GM06990 (cell line): ENCODE data around the gene WFIKKN1.

Experiments
- DNase-seq: peaks from one replicate; pipeline ENCODE4 v3.0.0-alpha.2; 2011; ENCODE audit not compliant: insufficient read length; ENCODE audit errors: extremely low read depth
- H3K27me3 ChIP-seq: replicated peaks from 2 replicates; pipeline ENCODE4 v1.6.0; 2011; ENCODE audit warnings: low read length; ENCODE audit not compliant: control insufficient read depth, insufficient read depth
- H3K36me3 ChIP-seq: 2 replicates; pipeline ENCODE4 v1.5.1; 2011; ENCODE audit warnings: low read length; ENCODE audit not compliant: control insufficient read depth, insufficient read depth
- H3K4me3 ChIP-seq: replicated peaks from 2 replicates; pipeline ENCODE4 v1.5.1; 2011; ENCODE audit warnings: low read depth, mild to moderate bottlenecking, control low read depth, low read length
- CTCF ChIP-seq: IDR thresholded peaks from 2 replicates; pipeline ENCODE4 v1.5.1; 2011; ENCODE audit warnings: low read length, control low read depth, mild to moderate bottlenecking, inconsistent platforms; ENCODE audit not compliant: insufficient read depth, poor library complexity, severe bottlenecking

WFIKKN1 gene

DNA sequence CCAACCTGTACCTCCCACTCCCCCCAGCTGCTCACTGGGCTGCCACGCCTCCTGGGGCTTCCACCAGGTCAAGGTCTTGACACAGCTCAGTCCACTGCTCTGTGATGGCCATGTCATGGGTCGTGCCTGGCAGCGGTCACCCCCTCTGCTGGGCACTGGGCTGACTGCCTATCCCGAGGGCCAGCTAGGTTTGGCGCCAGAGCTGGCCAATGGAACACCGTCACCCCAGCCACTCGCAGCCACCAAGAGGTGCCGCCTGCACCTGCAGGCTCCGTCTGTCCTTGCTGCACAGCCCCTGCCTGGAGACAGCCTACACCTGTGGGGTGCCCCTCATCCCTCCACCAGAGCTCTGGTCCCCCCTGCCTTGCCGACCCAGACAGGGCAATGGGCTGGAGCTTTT lies 45.4 kb upstream of the WFIKKN1 start:
- Histone ChIP-seq H3K27me3 (no peaks in the 10 kb centered on the region), H3K4me3 (no peak overlapping the region), H3K36me3 (no peaks in the 10 kb centered on the region; the same call in 1 of the 2 replicates)
- no peak for TF ChIP-seq CTCF
- no peak for DNase-seq

DNA sequence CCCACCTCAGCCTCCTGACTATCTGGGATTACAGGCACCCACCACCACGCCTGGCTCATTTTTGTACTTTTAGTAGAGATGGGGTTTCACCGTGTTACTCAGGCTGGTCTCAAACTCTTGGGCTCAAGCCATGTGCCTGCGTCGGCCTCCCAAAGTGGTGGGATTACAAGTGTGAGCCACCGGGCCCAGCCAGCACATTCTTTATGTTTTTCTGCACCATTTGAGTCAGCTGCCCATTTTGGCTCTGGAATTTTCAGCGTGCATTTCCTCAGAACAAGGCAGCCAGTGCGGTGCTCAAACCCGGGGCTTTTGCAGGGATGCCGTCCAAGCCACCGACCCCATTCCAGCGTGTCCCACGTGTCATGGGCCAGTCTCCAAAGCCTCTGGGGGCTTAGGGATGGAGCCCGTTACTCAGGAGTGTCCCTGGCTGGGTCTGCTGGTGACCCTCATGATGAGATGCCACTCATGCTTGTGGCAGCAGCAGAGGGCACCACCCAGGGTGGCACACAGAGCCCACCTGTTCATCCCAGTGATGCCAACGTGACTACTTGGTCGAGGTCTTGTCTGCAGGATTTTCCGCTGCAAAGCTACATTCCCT lies 44.6 kb upstream of the WFIKKN1 start:
- DNase-seq = no peak
- H3K27me3 ChIP-seq = no peaks in the 10 kb centered on the region
- H3K4me3 ChIP-seq = no peak overlapping the region
- no peak for TF ChIP-seq CTCF
- no peaks in the 10 kb centered on the region; the same call in 1 of the 2 replicates for H3K36me3 ChIP-seq

DNA sequence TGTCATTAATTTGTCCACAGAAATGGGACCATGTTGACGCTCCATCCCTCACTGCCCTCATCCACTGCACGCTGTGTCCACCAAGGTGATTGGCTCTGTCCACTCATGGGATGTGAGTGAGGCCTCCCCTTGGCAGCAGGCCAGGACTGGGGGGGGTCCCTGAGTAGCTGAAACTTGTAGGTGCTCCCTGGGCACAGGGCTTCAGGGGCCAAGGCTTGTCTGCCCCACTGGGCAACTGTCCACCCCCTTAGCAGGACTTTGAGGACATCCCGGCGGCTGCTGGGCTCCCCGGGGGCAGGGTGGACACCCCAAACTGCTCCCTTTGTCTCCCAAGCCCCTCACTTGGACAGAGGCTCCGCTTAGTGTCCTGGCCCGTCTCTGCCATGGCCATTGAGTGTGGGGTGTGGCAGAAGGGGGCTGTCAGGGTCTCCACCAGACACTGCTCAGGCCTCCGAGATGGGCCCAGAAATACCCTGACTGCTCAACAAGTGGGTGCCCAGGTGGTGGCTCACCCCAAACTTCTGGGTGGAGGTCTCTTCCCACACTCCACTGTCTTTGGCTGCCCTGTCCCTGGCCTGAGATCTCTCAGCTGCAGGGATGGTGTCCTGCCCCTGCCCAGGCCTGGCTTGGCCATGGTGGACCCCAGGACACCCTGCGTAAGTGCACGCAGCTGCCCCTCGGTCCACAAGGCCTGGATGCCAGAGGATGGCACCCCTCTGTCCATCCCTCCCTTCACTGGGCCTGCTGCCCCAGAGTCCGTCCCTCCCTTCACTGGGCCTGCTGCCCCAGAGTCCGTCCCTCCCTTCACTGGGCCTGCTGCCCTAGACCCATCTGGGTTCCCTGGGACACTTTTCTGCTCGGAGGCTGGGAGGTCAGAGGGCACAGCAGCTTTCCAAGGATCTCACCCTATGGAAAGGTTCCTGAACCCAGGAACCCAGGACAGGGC lies 43.9 kb upstream of the WFIKKN1 start:
- Histone ChIP-seq H3K4me3 (peak overlapping the region; percentile 8), H3K27me3 (no peaks in the 10 kb centered on the region), H3K36me3 (no peaks in the 10 kb centered on the region; the same call in 1 of the 2 replicates)
- no peak for TF ChIP-seq CTCF
- DNase-seq = no peak

- TF ChIP-seq CTCF = no peak
- Histone ChIP-seq H3K36me3 (no peaks in the 10 kb centered on the region; the same call in 1 of the 2 replicates), H3K4me3 (peak overlapping the region; percentile 89), H3K27me3 (no peaks in the 10 kb centered on the region)
- DNase-seq = no peak
These were observed 42.2 kb upstream of the WFIKKN1 start for GRCh38 chr16:588639-588888.

DNA sequence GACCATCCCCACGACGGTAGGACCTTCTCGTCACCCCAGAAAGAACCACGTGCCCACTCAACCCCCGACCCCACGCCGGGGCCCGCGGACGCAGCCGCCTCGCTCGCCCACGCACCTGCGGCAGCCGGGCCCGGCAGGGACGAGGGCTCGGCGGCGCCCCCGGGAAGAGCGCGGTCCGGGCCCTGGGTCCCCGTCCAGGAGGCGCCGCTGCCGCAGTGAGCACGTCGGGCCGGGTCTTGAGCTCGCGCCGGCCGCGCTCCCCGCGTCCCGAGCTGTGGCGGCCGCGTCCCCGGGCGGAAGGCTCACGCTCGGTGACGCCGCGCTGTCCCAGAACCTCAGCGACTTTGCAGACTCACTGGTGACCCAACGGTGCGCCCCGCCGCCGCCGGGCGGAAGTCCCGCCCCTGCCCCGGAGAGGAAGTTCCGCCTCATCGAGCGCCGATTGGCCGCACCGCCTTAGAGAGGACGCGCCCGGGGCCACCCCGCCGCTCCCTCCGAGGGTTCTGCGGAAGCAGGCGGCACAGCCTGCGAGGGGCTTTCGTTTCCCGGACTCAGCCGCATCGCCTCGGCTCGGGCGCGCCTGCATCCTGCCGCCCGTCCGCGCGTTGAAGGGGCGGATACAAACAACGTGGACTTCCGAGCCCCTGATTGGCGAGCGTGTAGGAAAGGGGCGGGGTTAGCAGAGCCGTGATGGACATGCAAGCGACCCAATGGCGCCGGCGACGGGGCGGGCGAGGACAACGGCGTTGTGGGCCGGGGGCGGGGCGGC lies 41.7 kb upstream of the WFIKKN1 start:
- peak overlapping the region; percentile 89 for H3K4me3 ChIP-seq
- no peaks in the 10 kb centered on the region for H3K27me3 ChIP-seq
- H3K36me3 ChIP-seq = no peaks in the 10 kb centered on the region; the same call in 1 of the 2 replicates
- peak; percentile 98 for DNase-seq
- no peak for TF ChIP-seq CTCF
